Fibroblast of lung (primary cell): Measurements from ENCODE around the gene OTOG. TPM values are rescaled to one million over a fixed set of nuclear protein-coding genes. Genes with fewer than 3 reads are reported as not detected.

Experiments used
- DNase-seq, 2 donors: peaks; one replicate each; pipeline versions ENCODE4 v3.0.0 to v3.0.0-alpha.2; 2010; ENCODE audit warnings: low read depth in 2 of 2
- H2AFZ ChIP-seq: 2 replicates; pipeline ENCODE4 v1.5.1; 2012; ENCODE audit warnings: low read length, control low read depth, inconsistent platforms
- H3K27ac ChIP-seq: 2 replicates; pipeline ENCODE4 v1.5.1; 2011; ENCODE audit warnings: low read length, control low read depth; ENCODE audit not compliant: insufficient read depth
- H3K27me3 ChIP-seq: 2 replicates; pipeline ENCODE4 v1.5.1; 2011; ENCODE audit warnings: mild to moderate bottlenecking, low read length; ENCODE audit not compliant: control insufficient read depth, insufficient read depth
- H3K36me3 ChIP-seq: 2 replicates; pipeline ENCODE4 v1.5.1; 2011; ENCODE audit warnings: low read length; ENCODE audit not compliant: control insufficient read depth, insufficient read depth
- H3K4me1 ChIP-seq: 2 replicates; pipeline ENCODE4 v1.5.1; 2011; ENCODE audit warnings: low read length; ENCODE audit not compliant: control insufficient read depth, insufficient read depth; ENCODE audit errors: extremely low read depth
- H3K4me2 ChIP-seq: 2 replicates; pipeline ENCODE4 v1.5.1; 2011; ENCODE audit warnings: low read length, control low read depth; ENCODE audit not compliant: insufficient read depth; ENCODE audit errors: extremely low read depth
- H3K4me3 ChIP-seq, 4 experiments: fragments of 200-600 bp in 1 of 4; sonication (generic) in 1 of 4; replicated peaks in 1 of 4; 2 replicates each; pipeline ENCODE4 v1.5.1; 2011 to 2016; ENCODE audit warnings: low read length in 4 of 4, low read depth in 3 of 4, mild to moderate bottlenecking in 3 of 4, control low read depth in 2 of 4, inconsistent platforms in 1 of 4, mixed read lengths in 1 of 4; ENCODE audit not compliant: insufficient read depth in 1 of 4; ENCODE audit errors: control extremely low read depth in 1 of 4
- H3K79me2 ChIP-seq: 2 replicates; pipeline ENCODE4 v1.5.1; 2012; ENCODE audit warnings: mild to moderate bottlenecking, low read length, inconsistent platforms; ENCODE audit not compliant: control insufficient read depth, insufficient read depth
- H3K9ac ChIP-seq: 2 replicates; pipeline ENCODE4 v1.5.1; 2011; ENCODE audit warnings: mild to moderate bottlenecking, low read length, control low read depth; ENCODE audit not compliant: insufficient read depth
- H3K9me3 ChIP-seq: 2 replicates; pipeline ENCODE4 v1.5.1; 2012; ENCODE audit warnings: low read depth, low read length; ENCODE audit not compliant: control insufficient read depth, insufficient read depth
- H4K20me1 ChIP-seq: 2 replicates; pipeline ENCODE4 v1.5.1; 2011; ENCODE audit warnings: low read length; ENCODE audit not compliant: control insufficient read depth, insufficient read depth; ENCODE audit errors: extremely low read depth
- CTCF ChIP-seq, 2 donors: IDR thresholded peaks in 1 of 2; conservative IDR thresholded peaks in 1 of 2; 1 replicate in 1 of 2; 2 replicates in 1 of 2; pipeline ENCODE4 v1.5.1; 2011 to 2012; ENCODE audit warnings: low read length in 2 of 2, control low read depth in 1 of 2, inconsistent platforms in 1 of 2, low read depth in 1 of 2, mild to moderate bottlenecking in 1 of 2
- EZH2 ChIP-seq: IDR thresholded peaks from 2 replicates; pipeline ENCODE4 v1.5.1; 2012; ENCODE audit warnings: low read length, control low read depth, mild to moderate bottlenecking; ENCODE audit errors: missing control alignments
- polyA plus RNA-seq, 2 donors: library from polyadenylated mRNA; depleted of rRNA in 1 of 2; stranded (reverse) in 1 of 2; unstranded in 1 of 2; fragments of >200 nt; gene quantifications; 2 replicates each; pipeline ENCODE4 v1.2.1, GENCODE V29; 2011 to 2012; ENCODE audit warnings: missing spikeins in 1 of 2
- total RNA-seq: library from RNA; depleted of rRNA; stranded (reverse); fragments of >200 nt; gene quantifications from 2 replicates; pipeline ENCODE4 v1.2.1, GENCODE V29; 2014

The OTOG gene
- total and polyA plus RNA-seq, 2 donors (not counting 1 experiment from before 2014, with no cell fraction given), result not detected

- no peaks in the 10 kb centered on the region for H3K79me2 ChIP-seq
- DNase-seq, result no peak
Measured at GRCh38 chr11:17522655-17523054, 24.4 kb upstream of the OTOG start.

GRCh38 chr11:17524221-17524620 is 22.8 kb upstream of the OTOG start:
- Histone ChIP-seq H4K20me1 (no peaks in the 10 kb centered on the region), H2AFZ (no peak overlapping the region), H3K4me3 (no peak overlapping the region), H3K79me2 (no peaks in the 10 kb centered on the region), H3K9ac (no peak overlapping the region), H3K27me3 (no peaks in the 10 kb centered on the region), H3K4me1 (no peaks in the 10 kb centered on the region), H3K27ac (no peak overlapping the region), H3K9me3 (no peaks in the 10 kb centered on the region), H3K36me3 (no peaks in the 10 kb centered on the region), H3K4me2 (no peak overlapping the region)
- no peak for DNase-seq
- no peak for TF ChIP-seq CTCF (conservative IDR thresholded peaks at IDR 0.05 in 1 of 2, IDR thresholded peaks at IDR 0.05 in 1 of 2; ENCODE audit: low read depth in 1 of 2, low read length in 2 of 2)
- no peak for TF ChIP-seq EZH2

More at GRCh38 chr11:17522655-17523054, 24.4 kb upstream of the OTOG start:
- no peaks in the 10 kb centered on the region for H3K4me1 ChIP-seq
- no peak overlapping the region for H3K4me3 ChIP-seq
- H3K27me3 ChIP-seq, result no peaks in the 10 kb centered on the region
- no peaks in the 10 kb centered on the region for H4K20me1 ChIP-seq
- no peak overlapping the region for H3K4me2 ChIP-seq
- H3K9me3 ChIP-seq, result no peaks in the 10 kb centered on the region
- H3K9ac ChIP-seq, result no peak overlapping the region
- H3K27ac ChIP-seq, result no peak overlapping the region
- no peak overlapping the region for H2AFZ ChIP-seq
- no peaks in the 10 kb centered on the region for H3K36me3 ChIP-seq
- TF ChIP-seq CTCF (conservative IDR thresholded peaks at IDR 0.05 in 1 of 2, IDR thresholded peaks at IDR 0.05 in 1 of 2; ENCODE audit: low read depth in 1 of 2, low read length in 2 of 2) (no peak), EZH2 (no peak)

- Histone ChIP-seq H3K27me3 (no peaks in the 10 kb centered on the region), H3K27ac (no peak overlapping the region), H3K9ac (no peak overlapping the region), H2AFZ (no peak overlapping the region), H3K4me2 (no peak overlapping the region), H3K4me3 (no peak overlapping the region), H4K20me1 (no peaks in the 10 kb centered on the region), H3K36me3 (no peaks in the 10 kb centered on the region), H3K4me1 (no peaks in the 10 kb centered on the region), H3K79me2 (no peaks in the 10 kb centered on the region), H3K9me3 (no peaks in the 10 kb centered on the region)
- TF ChIP-seq EZH2, result no peak
- TF ChIP-seq CTCF (conservative IDR thresholded peaks at IDR 0.05 in 1 of 2, IDR thresholded peaks at IDR 0.05 in 1 of 2; ENCODE audit: low read depth in 1 of 2, low read length in 2 of 2), result no peak
- no peak for DNase-seq
Measured at GRCh38 chr11:17525570-17525969, 21.5 kb upstream of the OTOG start.
